ENCODE measurements around the gene IRAK1.

Gene IRAK1

GRCh38 chrX:154000051-154000450 lies 19.7 kb downstream of the IRAK1 start:
- TF ChIP-seq TOX (CRISPR knock-in tag; IDR thresholded peaks at IDR 0.05; ENCODE audit: borderline replicate concordance) (no peak), ISL1 (CRISPR knock-in tag; IDR thresholded peaks at IDR 0.05) (no peak), CREB5 (CRISPR knock-in tag; IDR thresholded peaks at IDR 0.05; ENCODE audit: low read depth) (no peak), RARB (CRISPR knock-in tag; IDR thresholded peaks at IDR 0.05) (no peak), OSR1 (CRISPR knock-in tag; IDR thresholded peaks at IDR 0.05) (no peak), ZNF70 (CRISPR knock-in tag; IDR thresholded peaks at IDR 0.05) (no peak), BACH2 (CRISPR knock-in tag; IDR thresholded peaks at IDR 0.05; ENCODE audit: borderline replicate concordance) (no peak), PPARA (CRISPR knock-in tag; IDR thresholded peaks at IDR 0.05; ENCODE audit: borderline replicate concordance) (no peak), GLIS3 (CRISPR knock-in tag; IDR thresholded peaks at IDR 0.05) (no peak), CSRNP3 (CRISPR knock-in tag; IDR thresholded peaks at IDR 0.05) (no peak), SNAI2 (CRISPR knock-in tag; IDR thresholded peaks at IDR 0.05) (no peak), ZFP30 (CRISPR knock-in tag; IDR thresholded peaks at IDR 0.05) (no peak), ZNF565 (CRISPR knock-in tag; conservative IDR thresholded peaks at IDR 0.05; ENCODE audit: low read depth) (no peak), PATZ1 (CRISPR knock-in tag; IDR thresholded peaks at IDR 0.05; ENCODE audit: borderline replicate concordance) (no peak), ZFP3 (CRISPR knock-in tag; IDR thresholded peaks at IDR 0.05) (no peak), TCF4 (CRISPR knock-in tag; IDR thresholded peaks at IDR 0.05; ENCODE audit: borderline replicate concordance) (no peak), ZC3H10 (CRISPR knock-in tag; IDR thresholded peaks at IDR 0.05) (no peak), CSDC2 (CRISPR knock-in tag; IDR thresholded peaks at IDR 0.05) (no peak), TSHZ2 (CRISPR knock-in tag; IDR thresholded peaks at IDR 0.05) (no peak), POU6F1 (CRISPR knock-in tag; IDR thresholded peaks at IDR 0.05; ENCODE audit: borderline replicate concordance, low read depth) (no peak)
- ATAC-seq: no peak

GRCh38 chrX:153999359-154000037 lies 20.2 kb downstream of the IRAK1 start:
- ATAC-seq: peak; percentile 13; the same call in 1 of the 3 replicates
- TF ChIP-seq ESRRG (CRISPR knock-in tag; IDR thresholded peaks at IDR 0.05) (no peak), CSRNP3 (CRISPR knock-in tag; IDR thresholded peaks at IDR 0.05) (no peak), RARB (CRISPR knock-in tag; IDR thresholded peaks at IDR 0.05) (no peak), PPARA (CRISPR knock-in tag; IDR thresholded peaks at IDR 0.05; ENCODE audit: borderline replicate concordance) (no peak), TSHZ2 (CRISPR knock-in tag; IDR thresholded peaks at IDR 0.05) (no peak), ZNF8 (CRISPR knock-in tag; IDR thresholded peaks at IDR 0.05) (no peak), ZFP3 (CRISPR knock-in tag; IDR thresholded peaks at IDR 0.05) (no peak)

Data from SK-N-SH treated with all-trans-retinoic acid at 6 μM for 48 hours (cell line).